ENCODE data around the gene VWF.

Gene VWF

DNA sequence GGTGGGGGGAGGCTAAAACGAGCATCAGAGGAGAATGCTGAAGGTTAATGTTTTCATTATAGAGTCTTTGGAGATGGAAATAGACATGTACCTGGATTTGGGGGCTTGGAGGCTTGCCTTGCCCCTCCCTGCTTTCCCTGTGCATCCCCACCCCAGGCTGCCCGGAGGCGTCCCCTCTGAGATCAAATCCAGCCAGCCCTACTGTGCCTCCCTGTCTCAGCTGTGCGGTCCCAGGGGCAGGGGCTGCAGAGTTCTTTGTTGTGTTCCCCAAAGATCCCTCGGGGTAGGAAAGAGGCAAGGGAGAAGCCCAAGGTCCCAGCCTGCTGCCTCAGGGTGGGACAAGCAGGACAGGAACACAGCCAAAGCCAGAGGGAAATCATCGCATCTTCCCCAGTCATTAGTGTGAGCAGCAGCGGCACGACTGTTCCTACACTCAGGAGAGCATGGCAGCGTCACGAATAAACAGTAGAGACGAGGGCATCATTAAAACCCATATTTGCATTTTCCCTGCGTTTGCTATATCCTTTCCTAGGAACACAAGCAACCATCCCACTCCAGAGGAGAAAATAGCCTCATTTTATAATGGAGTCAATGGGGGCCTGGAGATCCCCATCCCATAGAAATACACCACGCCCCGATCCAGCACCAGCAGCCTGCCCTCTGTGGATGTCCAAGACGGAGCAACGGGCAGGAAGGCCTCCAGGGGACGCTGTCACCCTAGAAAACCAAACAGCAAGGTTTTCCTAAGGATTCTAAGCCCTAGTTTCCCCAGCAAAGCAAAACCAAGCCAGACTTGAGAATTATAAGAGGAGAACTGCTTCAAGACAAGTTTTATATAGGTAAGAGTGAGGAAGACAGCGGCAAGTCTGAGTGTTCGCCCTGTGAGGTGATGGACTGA, 211.8 kb downstream of the VWF start:
- no peak for DNase-seq
- H3K9me3 ChIP-seq (ENCODE audit: control insufficient read depth, low read length): no peaks in the 10 kb centered on the region
- H3K4me1 ChIP-seq (ENCODE audit: control insufficient read depth, insufficient read depth, low read length, poor library complexity, severe bottlenecking): no peaks in the 10 kb centered on the region
- H3K27ac ChIP-seq (ENCODE audit: insufficient read depth, low read length, poor library complexity, severe bottlenecking): no peak overlapping the region
- H3K4me3 ChIP-seq (ENCODE audit: insufficient read depth, low read depth, low read length, poor library complexity, severe bottlenecking): no peak overlapping the region
- no peaks in the 10 kb centered on the region for H3K36me3 ChIP-seq (ENCODE audit: control insufficient read depth, insufficient read depth, low read length)
- H3K27me3 ChIP-seq (replicated peaks; ENCODE audit: control insufficient read depth, insufficient read depth, low read length, poor library complexity, severe bottlenecking): no peaks in the 10 kb centered on the region

- Histone ChIP-seq H3K36me3 (ENCODE audit: control insufficient read depth, insufficient read depth, low read length) (no peaks in the 10 kb centered on the region), H3K27me3 (replicated peaks; ENCODE audit: control insufficient read depth, insufficient read depth, low read length, poor library complexity, severe bottlenecking) (no peaks in the 10 kb centered on the region)
- DNase-seq: no peak
Measured at GRCh38 chr12:5912011-5912410, 212.5 kb downstream of the VWF start.

GRCh38 chr12:5910790-5911548, 213.5 kb downstream of the VWF start:
- no peaks in the 10 kb centered on the region for H3K4me1 ChIP-seq (ENCODE audit: control insufficient read depth, insufficient read depth, low read length, poor library complexity, severe bottlenecking)
- H3K9me3 ChIP-seq (ENCODE audit: control insufficient read depth, low read length): no peaks in the 10 kb centered on the region
- no peaks in the 10 kb centered on the region for H3K27me3 ChIP-seq (replicated peaks; ENCODE audit: control insufficient read depth, insufficient read depth, low read length, poor library complexity, severe bottlenecking)
- H3K4me3 ChIP-seq (ENCODE audit: insufficient read depth, low read depth, low read length, poor library complexity, severe bottlenecking): no peak overlapping the region
- no peak overlapping the region for H3K27ac ChIP-seq (ENCODE audit: insufficient read depth, low read length, poor library complexity, severe bottlenecking)
- H3K36me3 ChIP-seq (ENCODE audit: control insufficient read depth, insufficient read depth, low read length): no peaks in the 10 kb centered on the region
- DNase-seq: no peak

More at GRCh38 chr12:5912011-5912410, 212.5 kb downstream of the VWF start:
- Histone ChIP-seq H3K4me1 (ENCODE audit: control insufficient read depth, insufficient read depth, low read length, poor library complexity, severe bottlenecking) (no peaks in the 10 kb centered on the region), H3K9me3 (ENCODE audit: control insufficient read depth, low read length) (no peaks in the 10 kb centered on the region), H3K27ac (ENCODE audit: insufficient read depth, low read length, poor library complexity, severe bottlenecking) (no peak overlapping the region), H3K4me3 (ENCODE audit: insufficient read depth, low read depth, low read length, poor library complexity, severe bottlenecking) (no peak overlapping the region)

DNA sequence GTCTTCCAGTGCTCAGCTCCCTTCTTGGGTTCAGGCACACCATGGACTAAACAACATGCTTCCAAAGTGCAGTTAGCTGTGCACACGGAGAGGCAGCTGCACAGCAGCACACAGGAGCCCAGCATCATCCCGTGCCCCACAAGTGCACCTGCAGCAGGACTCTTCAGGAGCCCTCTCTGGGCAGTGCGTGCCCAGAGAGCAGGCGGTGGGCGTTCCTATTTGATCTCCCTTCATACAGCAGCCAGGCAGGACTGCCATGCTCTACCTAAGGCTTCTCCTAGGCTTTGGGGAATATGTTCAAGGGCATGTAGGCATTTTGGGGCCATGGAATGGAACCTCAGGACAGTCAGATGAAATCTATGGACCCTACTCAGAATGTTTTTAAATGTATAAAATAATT, 214.9 kb downstream of the VWF start:
- Histone ChIP-seq H3K4me1 (ENCODE audit: control insufficient read depth, insufficient read depth, low read length, poor library complexity, severe bottlenecking) (no peaks in the 10 kb centered on the region), H3K27ac (ENCODE audit: insufficient read depth, low read length, poor library complexity, severe bottlenecking) (no peak overlapping the region), H3K27me3 (replicated peaks; ENCODE audit: control insufficient read depth, insufficient read depth, low read length, poor library complexity, severe bottlenecking) (no peaks in the 10 kb centered on the region), H3K4me3 (ENCODE audit: insufficient read depth, low read depth, low read length, poor library complexity, severe bottlenecking) (no peak overlapping the region), H3K36me3 (ENCODE audit: control insufficient read depth, insufficient read depth, low read length) (no peaks in the 10 kb centered on the region), H3K9me3 (ENCODE audit: control insufficient read depth, low read length) (no peaks in the 10 kb centered on the region)
- DNase-seq: no peak

DNA sequence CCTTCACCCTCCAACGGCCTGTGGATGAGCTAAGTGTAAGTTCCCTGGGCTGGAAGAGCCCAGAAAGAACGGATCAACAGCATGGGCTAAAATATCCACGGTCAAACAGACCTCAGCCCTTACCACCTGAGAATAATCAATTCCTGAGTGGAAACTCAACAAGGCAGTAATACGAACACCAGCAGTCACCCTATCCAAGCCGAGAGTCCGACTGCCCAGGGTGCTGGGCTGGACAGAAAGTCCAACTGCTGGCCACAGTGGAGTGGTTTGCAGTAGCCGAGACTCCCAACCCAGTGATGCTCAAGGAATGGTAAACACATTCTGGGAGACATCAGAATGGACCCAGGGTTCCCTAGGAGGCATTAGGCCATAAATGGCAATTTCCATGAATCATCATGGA, 216.2 kb downstream of the VWF start:
- no peaks in the 10 kb centered on the region for H3K27me3 ChIP-seq (replicated peaks; ENCODE audit: control insufficient read depth, insufficient read depth, low read length, poor library complexity, severe bottlenecking)
- no peak overlapping the region for H3K4me3 ChIP-seq (ENCODE audit: insufficient read depth, low read depth, low read length, poor library complexity, severe bottlenecking)
- no peak overlapping the region for H3K27ac ChIP-seq (ENCODE audit: insufficient read depth, low read length, poor library complexity, severe bottlenecking)
- H3K4me1 ChIP-seq (ENCODE audit: control insufficient read depth, insufficient read depth, low read length, poor library complexity, severe bottlenecking): no peaks in the 10 kb centered on the region
- no peaks in the 10 kb centered on the region for H3K36me3 ChIP-seq (ENCODE audit: control insufficient read depth, insufficient read depth, low read length)
- DNase-seq: no peak
- no peaks in the 10 kb centered on the region for H3K9me3 ChIP-seq (ENCODE audit: control insufficient read depth, low read length)

GRCh38 chr12:5907807-5908206, 216.7 kb downstream of the VWF start:
- Histone ChIP-seq H3K4me3 (ENCODE audit: insufficient read depth, low read depth, low read length, poor library complexity, severe bottlenecking) (no peak overlapping the region), H3K4me1 (ENCODE audit: control insufficient read depth, insufficient read depth, low read length, poor library complexity, severe bottlenecking) (no peaks in the 10 kb centered on the region), H3K27ac (ENCODE audit: insufficient read depth, low read length, poor library complexity, severe bottlenecking) (no peak overlapping the region), H3K9me3 (ENCODE audit: control insufficient read depth, low read length) (no peaks in the 10 kb centered on the region), H3K27me3 (replicated peaks; ENCODE audit: control insufficient read depth, insufficient read depth, low read length, poor library complexity, severe bottlenecking) (no peaks in the 10 kb centered on the region), H3K36me3 (ENCODE audit: control insufficient read depth, insufficient read depth, low read length) (no peaks in the 10 kb centered on the region)
- no peak for DNase-seq

DNA sequence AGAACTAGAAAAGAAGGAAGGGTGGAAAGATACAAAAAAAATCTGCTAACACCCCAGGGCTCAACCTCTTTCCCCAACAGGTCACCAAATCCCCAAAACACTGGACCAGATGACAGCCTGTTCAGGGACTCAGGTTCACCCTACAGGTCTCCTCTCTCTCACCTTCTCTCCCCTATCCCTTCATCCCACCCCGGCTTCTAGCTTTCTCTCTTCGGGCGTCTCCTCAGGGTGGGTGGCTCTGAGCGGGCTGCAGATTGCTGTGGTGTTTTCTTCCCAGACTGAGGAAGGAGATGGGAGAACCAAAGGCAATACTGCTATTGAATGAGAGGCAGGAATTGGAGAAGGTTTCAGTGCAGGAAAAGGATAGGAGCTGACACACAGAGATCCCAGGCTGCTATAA, 218.7 kb downstream of the VWF start:
- Histone ChIP-seq H3K4me3 (ENCODE audit: insufficient read depth, low read depth, low read length, poor library complexity, severe bottlenecking) (no peak overlapping the region), H3K27ac (ENCODE audit: insufficient read depth, low read length, poor library complexity, severe bottlenecking) (no peak overlapping the region), H3K27me3 (replicated peaks; ENCODE audit: control insufficient read depth, insufficient read depth, low read length, poor library complexity, severe bottlenecking) (no peaks in the 10 kb centered on the region), H3K9me3 (ENCODE audit: control insufficient read depth, low read length) (no peaks in the 10 kb centered on the region), H3K4me1 (ENCODE audit: control insufficient read depth, insufficient read depth, low read length, poor library complexity, severe bottlenecking) (no peaks in the 10 kb centered on the region), H3K36me3 (ENCODE audit: control insufficient read depth, insufficient read depth, low read length) (no peaks in the 10 kb centered on the region)
- no peak for DNase-seq

GRCh38 chr12:5904969-5905368, 219.5 kb downstream of the VWF start:
- Histone ChIP-seq H3K36me3 (ENCODE audit: control insufficient read depth, insufficient read depth, low read length) (no peaks in the 10 kb centered on the region), H3K9me3 (ENCODE audit: control insufficient read depth, low read length) (no peaks in the 10 kb centered on the region)

GRCh38 chr12:5904441-5904840, 220.0 kb downstream of the VWF start:
- no peak for DNase-seq
- Histone ChIP-seq H3K4me3 (ENCODE audit: insufficient read depth, low read depth, low read length, poor library complexity, severe bottlenecking) (no peak overlapping the region), H3K4me1 (ENCODE audit: control insufficient read depth, insufficient read depth, low read length, poor library complexity, severe bottlenecking) (no peaks in the 10 kb centered on the region), H3K27ac (ENCODE audit: insufficient read depth, low read length, poor library complexity, severe bottlenecking) (no peak overlapping the region), H3K9me3 (ENCODE audit: control insufficient read depth, low read length) (no peaks in the 10 kb centered on the region), H3K36me3 (ENCODE audit: control insufficient read depth, insufficient read depth, low read length) (no peaks in the 10 kb centered on the region), H3K27me3 (replicated peaks; ENCODE audit: control insufficient read depth, insufficient read depth, low read length, poor library complexity, severe bottlenecking) (no peaks in the 10 kb centered on the region)

More at GRCh38 chr12:5904969-5905368, 219.5 kb downstream of the VWF start:
- no peak for DNase-seq
- Histone ChIP-seq H3K27ac (ENCODE audit: insufficient read depth, low read length, poor library complexity, severe bottlenecking) (no peak overlapping the region), H3K4me3 (ENCODE audit: insufficient read depth, low read depth, low read length, poor library complexity, severe bottlenecking) (no peak overlapping the region), H3K4me1 (ENCODE audit: control insufficient read depth, insufficient read depth, low read length, poor library complexity, severe bottlenecking) (no peaks in the 10 kb centered on the region), H3K27me3 (replicated peaks; ENCODE audit: control insufficient read depth, insufficient read depth, low read length, poor library complexity, severe bottlenecking) (no peaks in the 10 kb centered on the region)

DNA sequence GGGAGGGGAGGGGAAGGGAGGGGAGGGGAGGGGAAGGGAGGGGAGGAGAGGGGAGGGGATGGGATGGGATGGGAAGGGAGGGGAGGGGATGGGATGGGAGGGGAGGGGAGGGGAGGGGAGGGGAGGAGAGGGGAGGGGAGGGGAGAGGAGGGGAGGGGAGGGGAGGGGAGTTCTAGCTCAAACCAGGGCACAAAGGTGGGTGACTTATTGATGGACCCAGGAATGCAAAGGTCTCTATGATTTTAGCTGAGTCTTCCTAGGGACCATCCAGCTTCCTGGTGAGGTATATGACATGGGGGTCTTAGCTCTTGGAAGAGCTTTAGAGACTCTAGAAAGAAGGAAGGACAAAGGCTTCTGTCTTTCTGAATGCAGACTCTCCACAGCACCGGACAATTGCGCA, 221.7 kb downstream of the VWF start:
- Histone ChIP-seq H3K9me3 (ENCODE audit: control insufficient read depth, low read length) (no peaks in the 10 kb centered on the region), H3K27ac (ENCODE audit: insufficient read depth, low read length, poor library complexity, severe bottlenecking) (no peak overlapping the region), H3K36me3 (ENCODE audit: control insufficient read depth, insufficient read depth, low read length) (no peaks in the 10 kb centered on the region), H3K27me3 (replicated peaks; ENCODE audit: control insufficient read depth, insufficient read depth, low read length, poor library complexity, severe bottlenecking) (no peaks in the 10 kb centered on the region), H3K4me1 (ENCODE audit: control insufficient read depth, insufficient read depth, low read length, poor library complexity, severe bottlenecking) (no peaks in the 10 kb centered on the region), H3K4me3 (ENCODE audit: insufficient read depth, low read depth, low read length, poor library complexity, severe bottlenecking) (no peak overlapping the region)
- DNase-seq: no peak
